Vagina (tissue), 2 donors: ENCODE measurements around the gene ALOXE3. TPM values are rescaled to one million over a fixed set of nuclear protein-coding genes. Genes with fewer than 3 reads are reported as not detected.

Source experiments
- DNase-seq, 2 donors: peaks; one replicate each; pipeline ENCODE4 v3.0.0-alpha.2; 2017; ENCODE audit errors: extremely low spot score in 2 of 2
- H3K27ac ChIP-seq: fragments of 200-600 bp; sonication (generic); one replicate; pipeline ENCODE4 v1.5.1; 2019
- H3K27me3 ChIP-seq: fragments of 200-600 bp; sonication (generic); one replicate; pipeline ENCODE4 v1.5.1; 2019
- H3K36me3 ChIP-seq, 2 donors: fragments of 200-600 bp; sonication (generic); one replicate each; pipeline ENCODE4 v1.5.1; 2017 to 2019
- H3K4me1 ChIP-seq: fragments of 200-600 bp; sonication (generic); one replicate; pipeline ENCODE4 v1.5.1; 2019
- H3K4me3 ChIP-seq, 2 donors: fragments of 200-600 bp; sonication (generic); 1 replicate in 1 of 2; 2 replicates in 1 of 2; pipeline ENCODE4 v1.5.1; 2016 to 2019
- H3K9me3 ChIP-seq: fragments of 200-600 bp; sonication (generic); one replicate; pipeline ENCODE4 v1.5.1; 2019
- POLR2A ChIP-seq, 2 donors: fragments of 450-650 bp; IDR thresholded peaks; one replicate each; pipeline ENCODE4 v1.6.1; 2017; ENCODE audit warnings: antibody characterized with exemption in 2 of 2, mild to moderate bottlenecking in 2 of 2, moderate library complexity in 2 of 2
- POLR2AphosphoS5 ChIP-seq, 2 donors: sonication (generic); formaldehyde crosslinking; IDR thresholded peaks; one replicate each; pipeline ENCODE4 v1.9.0; 2017; ENCODE audit warnings: antibody characterized with exemption in 2 of 2, mild to moderate bottlenecking in 2 of 2, low read depth in 1 of 2; ENCODE audit not compliant: insufficient read depth in 1 of 2
- intact Hi-C: fragments of 100-400 bp; cut with DNase I; formaldehyde crosslinking; loops from one replicate; pipeline ENCODE4 v1.15.1; 2023
- total RNA-seq: library from RNA; depleted of rRNA; stranded (reverse); fragments of >200 nt; gene quantifications from one replicate; pipeline ENCODE4 v1.2.3, GENCODE V29; 2016
- TF ChIP-seq, protein P1 (sequence below), 3 experiments: fragments of 450-650 bp in 2 of 3; fragments of 200-600 bp in 1 of 3; sonication (generic) in 1 of 3; IDR thresholded peaks; one replicate each; pipeline ENCODE4 v1.5.1; 2017 to 2019; ENCODE audit warnings: antibody characterized with exemption in 3 of 3, mild to moderate bottlenecking in 2 of 3, moderate library complexity in 2 of 3

ALOXE3 gene
- total RNA-seq, 1 donor from 2014 or later = 1.5 TPM

DNA sequence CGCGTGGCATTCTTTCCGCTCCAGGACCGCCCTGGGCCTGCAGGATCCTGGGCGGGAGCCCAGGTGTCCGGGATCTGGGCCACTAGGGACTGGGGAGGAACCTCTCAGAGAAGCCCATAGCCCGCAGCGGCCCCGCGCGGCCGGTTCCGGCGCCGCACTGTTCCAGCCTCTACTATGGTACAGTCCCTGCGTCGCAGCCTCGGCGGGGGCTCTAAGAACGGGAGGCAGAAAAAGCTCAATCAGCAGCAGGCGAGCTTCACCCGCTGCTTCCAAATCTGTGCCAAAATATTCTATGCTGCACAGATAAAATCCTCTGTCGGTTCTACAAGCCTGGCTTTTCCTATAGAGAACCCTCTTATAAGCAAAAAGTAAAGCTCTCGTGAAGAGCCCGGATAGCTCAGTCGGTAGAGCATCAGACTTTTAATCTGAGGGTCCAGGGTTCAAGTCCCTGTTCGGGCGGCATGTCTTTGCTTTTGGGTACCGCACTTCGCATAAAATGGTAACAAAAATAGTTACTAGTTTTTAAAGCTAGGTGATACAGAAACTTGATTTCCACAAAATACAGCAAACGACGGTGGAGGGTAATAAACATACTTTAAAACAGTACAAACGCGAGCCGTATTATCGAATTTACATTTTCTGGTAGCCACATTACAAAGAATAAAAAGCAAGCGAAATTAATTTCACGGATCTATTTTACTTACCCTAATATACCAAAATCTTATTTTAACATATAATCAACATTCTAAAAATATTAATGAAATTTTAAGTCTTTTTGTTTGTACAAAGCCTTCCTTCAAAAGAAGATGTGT is 661 bp upstream of the ALOXE3 start:
- peak in 1 of 2 donors; percentile 96 for DNase-seq
- H3K9me3 ChIP-seq = no peaks in the 10 kb centered on the region
- peak overlapping the region; percentile 98 for H3K27ac ChIP-seq
- TF ChIP-seq, protein P1, sequence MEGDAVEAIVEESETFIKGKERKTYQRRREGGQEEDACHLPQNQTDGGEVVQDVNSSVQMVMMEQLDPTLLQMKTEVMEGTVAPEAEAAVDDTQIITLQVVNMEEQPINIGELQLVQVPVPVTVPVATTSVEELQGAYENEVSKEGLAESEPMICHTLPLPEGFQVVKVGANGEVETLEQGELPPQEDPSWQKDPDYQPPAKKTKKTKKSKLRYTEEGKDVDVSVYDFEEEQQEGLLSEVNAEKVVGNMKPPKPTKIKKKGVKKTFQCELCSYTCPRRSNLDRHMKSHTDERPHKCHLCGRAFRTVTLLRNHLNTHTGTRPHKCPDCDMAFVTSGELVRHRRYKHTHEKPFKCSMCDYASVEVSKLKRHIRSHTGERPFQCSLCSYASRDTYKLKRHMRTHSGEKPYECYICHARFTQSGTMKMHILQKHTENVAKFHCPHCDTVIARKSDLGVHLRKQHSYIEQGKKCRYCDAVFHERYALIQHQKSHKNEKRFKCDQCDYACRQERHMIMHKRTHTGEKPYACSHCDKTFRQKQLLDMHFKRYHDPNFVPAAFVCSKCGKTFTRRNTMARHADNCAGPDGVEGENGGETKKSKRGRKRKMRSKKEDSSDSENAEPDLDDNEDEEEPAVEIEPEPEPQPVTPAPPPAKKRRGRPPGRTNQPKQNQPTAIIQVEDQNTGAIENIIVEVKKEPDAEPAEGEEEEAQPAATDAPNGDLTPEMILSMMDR (IDR thresholded peaks at IDR 0.05) = peak; percentile 55 to 89 (median 74)
- TF ChIP-seq POLR2A (IDR thresholded peaks at IDR 0.05) (no peak), POLR2AphosphoS5 (IDR thresholded peaks at IDR 0.05; ENCODE audit: insufficient read depth in 1 of 2, low read depth in 1 of 2) (peak in 1 of 2 donors; percentile 53)
- intact Hi-C loops = no loop called here
- H3K4me1 ChIP-seq = peaks cover 57% of the 10 kb centered on the region
- no peaks in the 10 kb centered on the region for H3K27me3 ChIP-seq
- H3K36me3 ChIP-seq = no peaks in the 10 kb centered on the region
- H3K4me3 ChIP-seq = peak overlapping the region; percentile 50 to 76

DNA sequence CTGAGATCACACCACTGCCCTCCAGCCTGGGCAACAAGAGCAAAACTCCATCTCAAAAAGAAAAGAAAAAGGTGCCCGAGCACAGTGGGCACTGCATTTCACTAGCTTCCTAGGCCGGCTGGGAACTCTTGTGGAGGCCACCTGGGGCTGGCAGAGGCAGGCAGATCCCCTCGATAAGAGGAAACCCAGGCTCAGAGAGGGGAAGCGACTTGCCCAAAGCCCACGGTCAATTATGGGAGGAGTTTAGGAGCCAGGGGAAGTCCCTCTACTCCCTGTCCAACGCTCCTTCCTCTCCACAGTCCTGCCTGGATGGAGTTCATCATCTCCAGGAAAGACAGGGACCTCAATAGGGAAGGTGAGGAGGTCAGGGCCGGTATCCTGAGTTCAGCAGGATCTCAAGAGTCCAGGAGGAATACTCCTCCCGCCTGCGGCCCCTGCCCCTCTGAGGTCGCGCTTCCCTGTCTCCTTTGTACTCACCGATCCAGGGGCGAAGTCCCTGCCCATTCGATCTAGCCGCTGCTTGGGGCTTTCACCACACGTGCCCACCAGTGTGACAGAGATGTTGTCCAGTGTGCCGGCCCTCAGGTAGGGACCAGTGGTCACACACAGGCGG is 841 bp downstream of the ALOXE3 start:
- intact Hi-C loops = no loop called here
- Histone ChIP-seq H3K36me3 (no peaks in the 10 kb centered on the region), H3K9me3 (no peaks in the 10 kb centered on the region), H3K4me3 (peak overlapping the region; percentile 50 to 76), H3K4me1 (peaks cover 42% of the 10 kb centered on the region), H3K27me3 (no peaks in the 10 kb centered on the region), H3K27ac (peak overlapping the region; percentile 98)
- no peak for DNase-seq
- TF ChIP-seq, protein P1 (IDR thresholded peaks at IDR 0.05) = no peak
- TF ChIP-seq POLR2AphosphoS5 (IDR thresholded peaks at IDR 0.05; ENCODE audit: insufficient read depth in 1 of 2, low read depth in 1 of 2) (no peak), POLR2A (IDR thresholded peaks at IDR 0.05) (no peak)

DNA sequence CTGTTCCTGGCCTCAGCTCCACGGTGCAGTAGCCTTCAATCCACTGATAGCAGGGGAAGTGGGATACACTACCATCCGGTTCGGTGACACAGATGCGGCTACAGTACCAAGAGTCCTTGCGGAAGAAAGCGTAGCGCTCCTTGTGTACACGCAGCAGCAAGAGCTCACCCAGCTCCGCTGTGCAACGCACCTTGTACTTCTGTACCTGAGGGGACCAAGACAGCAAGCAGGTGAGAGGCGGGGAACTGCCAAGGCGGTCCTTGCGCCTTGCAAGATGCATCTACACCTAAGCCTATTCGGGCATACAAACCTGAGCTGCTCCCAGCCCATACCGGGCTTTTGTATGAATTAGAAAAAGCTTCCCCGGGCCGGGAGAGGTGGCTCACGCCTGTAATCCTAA is 1.5 kb downstream of the ALOXE3 start:
- H3K27ac ChIP-seq = no peak overlapping the region
- no peak overlapping the region for H3K4me3 ChIP-seq
- H3K36me3 ChIP-seq = no peaks in the 10 kb centered on the region
- H3K9me3 ChIP-seq = no peaks in the 10 kb centered on the region
- H3K27me3 ChIP-seq = no peaks in the 10 kb centered on the region
- peaks cover 37% of the 10 kb centered on the region for H3K4me1 ChIP-seq
- TF ChIP-seq POLR2A (IDR thresholded peaks at IDR 0.05) (no peak), POLR2AphosphoS5 (IDR thresholded peaks at IDR 0.05; ENCODE audit: insufficient read depth in 1 of 2, low read depth in 1 of 2) (no peak)
- TF ChIP-seq, protein P1 (IDR thresholded peaks at IDR 0.05) = no peak
- intact Hi-C loops = no loop called here
- no peak for DNase-seq

- no peaks in the 10 kb centered on the region for H3K36me3 ChIP-seq
- TF ChIP-seq, protein P1 (IDR thresholded peaks at IDR 0.05) = no peak
- TF ChIP-seq POLR2AphosphoS5 (IDR thresholded peaks at IDR 0.05; ENCODE audit: insufficient read depth in 1 of 2, low read depth in 1 of 2) = no peak
- no peak for TF ChIP-seq POLR2A (IDR thresholded peaks at IDR 0.05)
- intact Hi-C loops = no loop called here
- H3K27ac ChIP-seq = no peak overlapping the region
- H3K27me3 ChIP-seq = peaks cover 9% of the 10 kb centered on the region
- no peak for DNase-seq
- H3K4me3 ChIP-seq = no peak overlapping the region
- peaks cover 13% of the 10 kb centered on the region for H3K4me1 ChIP-seq
- no peaks in the 10 kb centered on the region for H3K9me3 ChIP-seq
These were observed 7.4 kb downstream of the ALOXE3 start for GRCh38 chr17:8110907-8111306.

- Histone ChIP-seq H3K4me1 (peaks cover 13% of the 10 kb centered on the region), H3K27me3 (peaks cover 9% of the 10 kb centered on the region), H3K36me3 (no peaks in the 10 kb centered on the region), H3K9me3 (no peaks in the 10 kb centered on the region), H3K27ac (no peak overlapping the region), H3K4me3 (peak overlapping the region; percentile 29 to 45)
- intact Hi-C loops = no loop called here
- DNase-seq = no peak
- TF ChIP-seq, protein P1 (IDR thresholded peaks at IDR 0.05) = no peak
- TF ChIP-seq POLR2AphosphoS5 (IDR thresholded peaks at IDR 0.05; ENCODE audit: insufficient read depth in 1 of 2, low read depth in 1 of 2) (no peak), POLR2A (IDR thresholded peaks at IDR 0.05) (no peak)
These were observed 7.9 kb downstream of the ALOXE3 start for GRCh38 chr17:8110456-8110804.
